Activated CD8-positive, alpha-beta T cell treated with anti-CD3 and anti-CD28 coated beads, Interleukin-2, amount 10 ng/mL, durations not matched to agents 7 days and 5 days (primary cell): Measurements from ENCODE around the gene NUFIP1. TPM values are rescaled to one million over a fixed set of nuclear protein-coding genes. Genes with fewer than 3 reads are reported as not detected.

Experiments used
- ATAC-seq: fragments of 150-1000 bp; cut with Tn5 transposase; one replicate; pipeline ENCODE4 v1.10.0; 2021; ENCODE audit warnings: moderate library complexity
- CTCF ChIA-PET: fragments of 350-600 bp; sonication (Branson Sonifier 250); formaldehyde crosslinking; loops from one replicate; lab custom pipeline; 2021; ENCODE audit warnings: antibody characterized with exemption; lab: Charles Lee
- POLR2A ChIA-PET: fragments of 350-600 bp; sonication (Branson Sonifier 250); formaldehyde crosslinking; loops from one replicate; lab custom pipeline; 2021; ENCODE audit warnings: antibody characterized with exemption; lab: Charles Lee
- DNase-seq: peaks from one replicate; pipeline ENCODE4 v3.0.0-alpha.2; 2020
- H3K27ac Mint-ChIP-seq: one replicate; pipeline ENCODE4 v1.8.0; 2021; ENCODE audit warnings: mild to moderate bottlenecking, mixed read lengths
- H3K27me3 Mint-ChIP-seq: one replicate; pipeline ENCODE4 v1.8.0; 2021; ENCODE audit warnings: low read depth, mixed read lengths
- H3K36me3 Mint-ChIP-seq: one replicate; pipeline ENCODE4 v1.8.0; 2021; ENCODE audit warnings: low read depth, mixed read lengths
- H3K4me1 Mint-ChIP-seq: one replicate; pipeline ENCODE4 v1.8.0; 2021; ENCODE audit warnings: low read depth, mixed read lengths
- H3K4me3 Mint-ChIP-seq: one replicate; pipeline ENCODE4 v1.8.0; 2021; ENCODE audit warnings: mild to moderate bottlenecking, mixed read lengths
- H3K9me3 Mint-ChIP-seq: one replicate; pipeline ENCODE4 v1.8.0; 2022; ENCODE audit warnings: mixed read lengths; ENCODE audit not compliant: insufficient read depth
- total RNA-seq, 2 experiments: library from RNA; stranded (reverse); gene quantifications; one replicate each; pipeline ENCODE4 v1.2.3, GENCODE V29; 2021

The NUFIP1 gene
- total RNA-seq, 2 experiments from 2014 or later, result 6.0 to 6.1 TPM

DNA sequence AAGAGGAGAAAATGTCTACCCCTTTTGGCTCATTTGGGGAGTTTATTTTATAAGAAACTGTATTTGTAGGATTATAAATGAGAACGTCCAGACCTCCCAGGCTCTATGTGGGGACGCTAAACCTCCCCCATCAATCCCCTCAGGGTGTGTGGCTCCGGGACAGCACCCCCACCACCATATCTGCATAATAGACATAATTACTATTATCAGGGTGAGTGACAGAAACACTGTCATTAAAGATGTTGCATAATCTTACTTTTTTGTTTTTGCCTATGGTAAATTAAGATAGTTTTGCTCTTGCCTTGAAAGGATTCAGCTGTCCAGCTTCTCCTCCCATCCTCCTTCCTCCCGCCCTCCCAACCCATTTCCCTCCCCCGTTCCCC is 93.3 kb downstream of the NUFIP1 start:
- no peaks in the 10 kb centered on the region for H3K36me3 Mint-ChIP-seq
- H3K27me3 Mint-ChIP-seq, result peaks cover 5% of the 10 kb centered on the region
- H3K27ac Mint-ChIP-seq, result no peak overlapping the region
- no peaks in the 10 kb centered on the region for H3K9me3 Mint-ChIP-seq
- H3K4me1 Mint-ChIP-seq, result no peaks in the 10 kb centered on the region
- DNase-seq, result no peak
- no peak overlapping the region for H3K4me3 Mint-ChIP-seq
- ChIA-PET POLR2A (no interaction called here), CTCF (no interaction called here)
- ATAC-seq, result no peak

DNA sequence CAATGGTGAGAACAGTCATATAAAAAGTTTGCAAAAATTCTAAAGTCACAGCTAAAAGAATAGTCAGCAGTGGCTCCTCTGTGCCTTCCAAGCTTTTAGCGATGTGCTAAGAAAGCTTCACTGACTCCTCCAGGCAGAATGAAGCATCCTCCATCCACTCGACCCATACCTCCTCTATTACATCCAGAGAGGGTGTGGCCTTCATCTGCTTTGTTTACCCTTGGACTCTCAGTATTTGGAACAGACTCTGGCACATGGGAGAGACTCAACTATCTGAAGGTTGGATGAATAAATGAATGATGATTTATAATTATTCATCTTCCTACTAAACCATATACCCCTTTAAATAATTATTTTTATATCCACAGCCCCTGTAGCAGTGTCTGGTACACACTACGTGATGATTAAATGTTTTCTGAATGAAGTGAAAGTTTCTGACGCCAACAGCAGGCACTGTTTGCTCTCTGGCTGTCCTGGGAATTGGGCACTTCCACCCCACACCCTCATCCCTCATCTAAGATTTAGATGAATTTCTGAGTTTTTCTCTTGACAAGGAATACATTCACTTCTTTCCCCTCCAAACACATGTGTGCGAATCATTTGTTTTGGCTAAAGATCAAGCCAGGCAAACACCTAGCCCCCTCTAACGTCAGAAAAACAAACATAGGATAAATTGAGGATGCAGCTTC is 93.9 kb downstream of the NUFIP1 start:
- ATAC-seq (no peak), DNase-seq (no peak)
- H3K27me3 Mint-ChIP-seq, result peaks cover 5% of the 10 kb centered on the region
- H3K27ac Mint-ChIP-seq, result no peak overlapping the region
- ChIA-PET CTCF (no interaction called here), POLR2A (no interaction called here)
- no peaks in the 10 kb centered on the region for H3K9me3 Mint-ChIP-seq
- H3K4me1 Mint-ChIP-seq, result no peaks in the 10 kb centered on the region
- H3K4me3 Mint-ChIP-seq, result no peak overlapping the region
- no peaks in the 10 kb centered on the region for H3K36me3 Mint-ChIP-seq

DNA sequence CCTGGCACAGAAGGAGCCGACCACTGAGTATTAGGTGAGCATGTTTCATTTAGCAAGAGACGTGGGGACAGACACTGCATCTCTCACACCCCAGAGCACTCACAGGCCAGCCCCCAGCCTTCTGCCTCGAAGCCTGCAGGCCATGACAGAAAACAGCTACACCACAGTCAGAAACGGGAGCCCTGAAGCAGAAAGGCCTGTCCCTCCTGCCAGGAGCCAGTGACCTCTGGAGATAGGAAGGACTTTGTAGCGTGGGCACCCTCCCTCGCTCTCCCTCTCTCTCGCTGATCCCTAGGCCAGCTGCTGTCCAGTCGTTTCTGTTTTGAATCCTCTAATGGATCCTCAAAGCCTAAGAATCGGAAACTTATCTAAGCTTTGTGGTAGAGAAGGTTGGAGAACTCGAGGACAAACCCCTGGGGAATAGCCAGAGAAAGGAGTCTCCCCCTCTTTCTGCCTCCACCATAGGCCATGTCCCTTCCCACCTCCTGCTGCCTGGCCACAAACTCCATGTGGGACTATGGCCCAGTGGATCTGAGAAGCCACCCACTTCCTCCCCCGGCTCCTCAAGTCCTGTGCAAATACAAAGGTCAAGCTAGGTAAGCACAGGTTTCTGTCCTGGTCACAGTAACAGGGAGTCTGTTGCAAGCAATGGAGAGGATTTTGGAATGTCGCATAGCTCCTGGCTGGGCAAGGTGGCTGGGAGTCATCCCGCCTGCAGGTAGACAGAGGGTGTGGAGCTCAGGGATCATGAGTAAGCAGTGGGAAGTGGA is 95.1 kb downstream of the NUFIP1 start:
- Mint-ChIP-seq H3K4me1 (no peaks in the 10 kb centered on the region), H3K36me3 (no peaks in the 10 kb centered on the region), H3K4me3 (no peak overlapping the region), H3K27ac (no peak overlapping the region), H3K27me3 (peaks cover 5% of the 10 kb centered on the region), H3K9me3 (no peaks in the 10 kb centered on the region)
- ChIA-PET POLR2A (no interaction called here), CTCF (no interaction called here)
- ATAC-seq, result no peak
- no peak for DNase-seq

Other genes starting within 250 kb of the NUFIP1 start
- gene GPALPP1, start 67 bp upstream of the NUFIP1 start, total RNA-seq, result 10 to 100 TPM; 28.9 to 31.9 TPM
- gene GTF2F2, start 131.0 kb upstream of the NUFIP1 start, total RNA-seq, result 10 to 100 TPM; 18.8 to 19.6 TPM
- gene KCTD4, start 211.6 kb upstream of the NUFIP1 start, total RNA-seq, result not detected